Hippocampal formation (tissue), 2 donors: ENCODE results near the gene COL18A1.

Source experiments
- DNase-seq, 2 donors: peaks; one replicate each; lab custom pipeline; 2025; lab: John Stamatoyannopoulos, UW

The COL18A1 gene

DNA sequence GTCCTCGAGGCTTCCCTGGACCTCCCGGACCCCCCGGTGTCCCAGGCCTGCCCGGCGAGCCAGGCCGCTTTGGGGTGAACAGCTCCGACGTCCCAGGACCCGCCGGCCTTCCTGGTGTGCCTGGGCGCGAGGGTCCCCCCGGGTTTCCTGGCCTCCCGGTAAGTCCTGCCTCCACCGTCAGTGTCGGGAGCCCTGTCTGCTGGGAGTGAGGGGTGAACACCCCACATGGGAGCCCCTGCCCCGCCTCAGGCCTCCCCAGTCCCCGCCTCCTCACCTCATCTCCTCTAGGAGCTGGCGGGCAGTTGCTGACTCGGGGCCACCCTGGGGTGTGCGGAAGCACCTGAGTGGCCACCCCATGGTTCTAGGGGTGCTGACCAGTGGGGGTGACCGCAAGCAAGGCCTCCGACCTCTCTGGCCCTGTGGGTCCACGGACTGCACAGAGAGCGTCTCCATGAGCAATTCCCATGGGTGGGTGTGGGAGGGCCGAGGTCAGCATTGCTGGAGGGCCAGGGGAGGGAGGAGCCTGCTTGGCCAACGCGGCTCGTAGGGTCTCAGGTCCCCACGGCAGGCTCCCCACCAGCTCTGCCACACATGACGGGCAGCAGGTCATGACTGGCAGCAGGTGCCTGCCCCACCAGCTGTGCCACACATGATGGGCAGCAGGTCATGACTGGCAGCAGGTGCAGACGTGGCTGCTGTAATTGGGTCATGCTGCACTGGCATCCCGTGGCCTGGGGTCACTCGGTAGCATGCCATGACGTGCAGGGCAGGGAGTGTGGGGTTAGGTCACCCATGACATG, 75.9 kb downstream of the COL18A1 start:
- no peak for DNase-seq

DNA sequence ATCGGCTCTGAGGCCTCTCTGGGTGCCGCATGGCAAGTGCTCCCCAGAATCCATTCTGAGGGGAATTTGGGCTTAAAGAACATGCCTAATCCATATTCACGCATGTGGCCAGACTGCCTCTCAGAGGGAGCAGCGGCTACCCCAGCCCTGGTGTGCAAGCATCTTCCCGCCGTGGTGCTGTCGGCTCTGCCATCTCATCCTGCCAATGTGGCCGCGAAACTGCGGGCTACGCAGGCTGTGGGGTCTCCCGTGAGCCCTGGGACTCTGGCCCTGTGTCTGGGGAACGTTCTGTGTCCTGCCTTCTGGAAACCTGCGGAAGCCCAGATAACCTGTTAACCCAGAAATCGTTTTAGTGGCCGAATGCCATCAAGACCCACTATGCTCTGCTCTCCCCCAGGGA, 76.6 kb downstream of the COL18A1 start:
- no peak for DNase-seq

DNA sequence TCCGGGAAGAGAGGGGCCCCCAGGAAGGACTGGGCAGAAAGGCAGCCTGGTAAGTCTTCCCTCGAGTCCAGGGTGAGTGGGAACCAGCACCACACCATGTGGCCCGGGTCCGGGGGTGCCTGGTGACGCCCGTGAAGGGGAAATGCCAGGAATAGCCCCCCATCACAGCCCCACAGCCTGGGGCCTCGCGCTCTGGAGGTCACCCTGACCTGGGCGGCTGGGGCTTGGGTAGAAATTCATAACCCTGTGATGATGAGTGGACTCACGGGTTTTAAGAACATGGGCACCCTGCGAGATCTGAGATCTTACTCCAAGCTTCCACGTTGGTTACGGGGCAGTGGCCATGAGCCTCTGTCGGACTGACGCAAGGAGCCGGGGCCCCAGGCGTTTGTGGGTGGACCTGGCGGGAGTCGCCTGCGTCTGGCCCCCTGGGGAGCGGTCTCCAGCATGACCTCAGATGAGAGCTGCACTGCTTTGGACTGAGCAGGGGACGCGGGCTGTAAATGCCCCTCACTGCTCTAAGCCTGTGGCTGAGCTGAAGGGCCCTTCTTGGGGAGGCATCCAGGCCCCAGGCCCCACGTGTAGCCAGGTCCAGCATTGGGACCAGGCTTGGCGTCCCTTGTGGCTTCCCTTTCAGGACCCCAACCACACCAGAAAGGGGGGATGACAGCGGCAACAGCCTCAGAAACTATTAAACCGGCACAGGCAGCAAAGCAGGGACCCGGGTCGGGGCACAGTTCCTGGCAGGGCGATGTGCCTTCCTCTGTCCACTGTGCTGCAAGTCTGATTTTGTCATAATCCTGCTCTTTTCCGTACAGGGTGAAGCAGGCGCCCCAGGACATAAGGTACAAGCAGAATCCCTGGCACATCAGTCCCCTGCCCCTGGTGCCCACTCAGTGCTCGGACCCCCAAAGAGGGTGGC, 77.3 kb downstream of the COL18A1 start:
- no peak for DNase-seq

DNA sequence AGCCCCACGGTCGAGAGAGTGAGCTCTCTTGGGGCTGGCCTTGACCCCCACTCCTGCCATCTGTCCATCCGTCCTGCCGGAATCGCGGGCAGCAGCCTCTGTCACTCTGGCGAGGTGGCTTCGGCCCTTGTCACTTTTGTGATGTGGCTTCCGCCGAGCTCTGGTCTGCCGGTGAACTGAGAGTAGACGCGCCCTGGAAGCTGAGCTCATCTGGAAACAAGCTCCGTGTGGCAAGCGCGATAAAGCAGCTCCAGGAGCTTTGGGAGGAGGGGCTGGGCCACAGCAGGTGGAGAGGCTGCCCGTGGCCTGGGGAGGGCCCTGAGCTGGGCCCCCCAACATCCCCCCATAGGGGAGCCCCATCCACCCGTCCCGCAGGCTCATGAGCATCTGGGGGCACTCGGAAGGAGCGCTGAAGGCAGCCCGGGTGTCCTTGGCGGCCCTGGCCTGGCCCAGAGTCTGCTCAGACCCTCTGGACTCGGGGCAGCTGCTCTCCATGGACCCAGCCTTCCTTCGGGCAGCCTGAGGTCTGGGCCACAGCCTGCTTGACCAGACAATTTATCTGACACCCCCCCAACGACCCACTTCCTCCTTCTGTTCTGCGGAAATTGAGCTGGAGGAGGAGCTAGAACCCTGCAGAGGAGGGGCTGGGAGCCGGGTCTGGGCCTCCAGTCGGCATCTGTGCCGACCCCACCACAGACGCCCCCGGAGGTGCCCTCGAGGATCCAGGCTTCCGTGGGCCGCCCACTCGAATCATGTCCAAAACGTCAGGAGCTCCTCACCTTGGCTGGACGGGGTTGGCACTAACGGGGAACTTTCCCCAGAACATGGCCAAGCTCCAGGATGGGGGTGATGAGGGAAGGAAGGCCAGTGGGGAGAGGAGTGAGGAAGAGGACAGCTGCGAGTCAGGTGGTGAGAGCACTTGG, 78.2 kb downstream of the COL18A1 start:
- peak in 1 of 2 donors; percentile 34 for DNase-seq

DNA sequence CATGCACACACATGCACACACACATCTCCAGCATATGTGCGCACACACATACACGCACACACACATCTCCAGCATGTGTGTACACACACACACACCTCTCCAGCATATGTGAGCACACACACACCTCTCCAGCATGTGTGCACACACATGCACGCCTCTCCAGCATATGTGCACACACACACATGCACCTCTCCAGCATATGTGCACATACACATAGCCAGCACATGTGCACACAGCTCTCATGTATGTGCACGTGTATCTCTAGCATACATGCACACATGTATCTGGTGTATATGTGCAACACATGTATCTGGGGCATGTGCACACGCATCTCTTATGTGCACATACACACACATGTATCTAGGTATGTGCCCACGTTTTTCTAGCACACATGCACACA, 79.4 kb downstream of the COL18A1 start:
- DNase-seq: no peak

- no peak for DNase-seq
These were observed 80.9 kb downstream of the COL18A1 start for GRCh38 chr21:45485686-45486442.

GRCh38 chr21:45486443-45487160, 81.6 kb downstream of the COL18A1 start:
- DNase-seq: no peak

GRCh38 chr21:45487161-45487806, 82.3 kb downstream of the COL18A1 start:
- DNase-seq: no peak

DNA sequence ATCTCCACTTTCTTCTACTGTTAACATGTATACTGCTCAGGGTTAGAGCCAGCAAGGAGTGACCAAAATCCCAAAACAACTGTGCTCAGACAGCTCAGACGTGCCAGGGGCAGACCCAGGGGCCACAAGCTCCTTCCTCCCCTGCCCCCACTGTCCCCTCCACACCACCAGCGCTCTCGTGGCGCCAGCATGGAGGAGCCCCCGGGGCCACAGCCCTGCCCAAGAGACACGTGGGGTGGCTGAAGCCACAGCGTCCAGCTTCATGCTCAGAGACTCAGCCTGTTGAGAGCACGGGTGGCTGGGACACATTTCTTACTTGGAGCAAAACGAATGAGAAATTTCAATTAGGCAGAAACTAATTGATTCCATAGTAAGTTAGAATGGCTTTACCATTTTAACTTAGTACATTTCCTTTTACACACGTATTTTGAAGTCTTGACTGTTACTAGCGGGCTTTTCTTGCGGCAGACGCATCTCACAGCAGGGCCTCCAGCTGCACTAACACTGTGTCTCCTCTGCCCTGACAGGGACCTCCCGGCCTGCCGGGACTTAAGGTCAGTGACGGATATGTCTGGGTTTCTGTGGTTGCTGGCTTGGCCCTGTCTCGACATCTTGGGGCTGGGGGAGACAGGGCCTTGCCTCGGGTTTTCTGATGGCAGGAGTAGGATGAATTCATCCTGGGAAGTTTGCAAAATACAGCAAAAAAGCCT, 83.1 kb downstream of the COL18A1 start:
- DNase-seq: no peak

GRCh38 chr21:45488931-45489721, 84.2 kb downstream of the COL18A1 start:
- no peak for DNase-seq

DNA sequence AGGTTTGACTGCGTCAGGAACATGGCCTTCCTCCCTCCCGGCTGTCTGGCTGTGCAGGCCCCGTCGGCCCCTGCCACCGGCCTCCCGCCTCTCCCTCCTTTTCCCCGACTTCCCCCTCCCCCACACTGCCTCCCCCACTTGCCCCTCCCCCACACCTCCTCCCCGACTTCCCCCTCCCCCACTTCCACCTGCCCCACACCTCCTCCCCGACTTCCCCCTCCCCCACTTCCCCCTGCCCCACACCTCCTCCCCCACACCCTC, 84.7 kb downstream of the COL18A1 start:
- DNase-seq: no peak

DNA sequence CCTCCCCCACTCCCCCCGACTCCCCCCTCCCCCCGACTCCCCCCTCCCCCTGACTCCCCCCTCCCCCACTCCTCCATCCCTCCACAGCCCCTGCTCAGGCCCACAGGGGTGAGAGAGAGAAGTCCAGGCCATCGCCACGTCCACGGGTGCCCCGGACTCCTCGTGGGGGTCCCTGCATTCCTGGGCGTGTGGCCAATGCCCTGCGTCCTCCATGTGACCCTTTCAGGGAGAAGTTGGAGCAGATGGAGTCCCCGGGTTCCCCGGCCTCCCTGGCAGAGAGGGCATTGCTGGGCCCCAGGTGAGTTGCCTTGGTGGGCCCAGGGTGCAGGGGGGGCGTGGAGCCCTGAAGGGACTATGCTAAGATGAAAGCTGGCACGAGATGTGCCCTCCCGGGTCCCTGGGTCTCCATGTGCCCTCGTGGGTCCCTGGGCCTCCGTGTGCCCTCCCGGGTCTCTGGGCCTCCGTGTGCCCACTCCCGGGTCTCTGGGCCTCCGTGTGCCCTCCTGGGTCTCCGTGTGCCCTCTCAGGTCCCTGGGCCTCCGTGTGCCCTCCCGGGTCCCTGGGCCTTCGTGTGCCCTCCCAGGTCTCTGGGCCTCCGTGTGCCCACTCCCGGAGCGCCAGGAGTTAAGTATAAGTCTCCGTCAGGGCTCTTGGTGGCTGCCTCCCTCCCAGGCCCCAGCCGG, 85.2 kb downstream of the COL18A1 start:
- DNase-seq: no peak

DNA sequence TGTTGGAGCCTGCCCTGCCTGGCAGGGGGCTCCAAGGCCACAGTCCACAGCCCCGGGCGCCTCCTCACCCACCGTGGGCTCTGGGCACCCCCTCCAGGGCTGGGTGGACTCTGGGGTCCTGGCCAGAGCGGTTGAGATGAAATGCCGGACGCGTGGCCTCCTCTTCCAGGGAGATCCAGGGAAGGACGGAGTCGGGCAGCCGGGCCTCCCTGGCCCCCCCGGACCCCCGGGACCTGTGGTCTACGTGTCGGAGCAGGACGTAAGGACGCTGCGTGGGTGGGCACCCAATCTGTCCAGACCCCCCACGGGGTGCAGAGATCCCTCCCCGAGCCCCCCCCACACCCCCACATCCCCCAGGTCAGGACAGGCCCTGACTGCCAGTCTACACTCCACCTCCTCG, 86.1 kb downstream of the COL18A1 start:
- no peak for DNase-seq

DNA sequence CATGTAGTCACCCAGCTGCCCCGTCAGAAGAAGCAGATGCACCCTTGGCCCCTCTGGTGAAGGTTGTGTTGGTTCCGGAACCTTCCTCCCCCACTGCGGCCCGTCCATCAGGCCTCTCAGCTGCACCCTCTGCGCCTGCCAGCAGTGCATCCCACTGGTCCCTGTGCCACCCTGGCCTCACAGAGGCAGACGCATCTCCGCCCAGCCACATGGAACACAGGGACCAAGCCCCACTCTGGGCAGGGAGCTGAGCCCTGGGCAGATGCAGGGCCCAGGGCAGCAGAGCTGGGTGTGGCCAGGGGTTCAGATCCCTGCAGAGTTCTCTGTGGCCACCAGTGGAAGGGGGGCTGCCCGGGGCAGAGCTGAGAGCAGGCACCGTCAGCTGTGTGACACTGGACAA, 86.7 kb downstream of the COL18A1 start:
- DNase-seq: no peak

DNA sequence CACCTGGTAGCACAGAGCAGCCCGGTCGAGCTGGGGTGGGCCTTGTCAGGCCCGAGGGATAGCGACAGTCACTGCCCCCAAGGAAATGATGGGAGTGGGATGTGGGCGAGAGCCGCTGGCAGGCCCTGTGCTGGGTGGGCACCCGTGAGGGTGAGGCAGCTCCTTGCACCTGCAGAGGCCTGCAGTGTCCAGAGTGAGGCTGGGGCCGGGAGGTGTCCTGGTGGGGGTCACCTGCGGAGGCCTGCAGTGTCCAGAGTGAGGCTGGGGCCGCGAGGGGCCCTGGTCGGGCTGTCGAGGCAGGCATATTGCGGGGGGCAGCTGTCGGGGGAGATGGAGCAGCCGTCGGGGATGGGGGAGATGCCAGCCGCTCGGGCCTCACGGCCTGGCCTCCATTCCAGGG, 87.8 kb downstream of the COL18A1 start:
- no peak for DNase-seq

- no peak for DNase-seq
These were observed 88.5 kb downstream of the COL18A1 start for GRCh38 chr21:45493401-45494001.

DNA sequence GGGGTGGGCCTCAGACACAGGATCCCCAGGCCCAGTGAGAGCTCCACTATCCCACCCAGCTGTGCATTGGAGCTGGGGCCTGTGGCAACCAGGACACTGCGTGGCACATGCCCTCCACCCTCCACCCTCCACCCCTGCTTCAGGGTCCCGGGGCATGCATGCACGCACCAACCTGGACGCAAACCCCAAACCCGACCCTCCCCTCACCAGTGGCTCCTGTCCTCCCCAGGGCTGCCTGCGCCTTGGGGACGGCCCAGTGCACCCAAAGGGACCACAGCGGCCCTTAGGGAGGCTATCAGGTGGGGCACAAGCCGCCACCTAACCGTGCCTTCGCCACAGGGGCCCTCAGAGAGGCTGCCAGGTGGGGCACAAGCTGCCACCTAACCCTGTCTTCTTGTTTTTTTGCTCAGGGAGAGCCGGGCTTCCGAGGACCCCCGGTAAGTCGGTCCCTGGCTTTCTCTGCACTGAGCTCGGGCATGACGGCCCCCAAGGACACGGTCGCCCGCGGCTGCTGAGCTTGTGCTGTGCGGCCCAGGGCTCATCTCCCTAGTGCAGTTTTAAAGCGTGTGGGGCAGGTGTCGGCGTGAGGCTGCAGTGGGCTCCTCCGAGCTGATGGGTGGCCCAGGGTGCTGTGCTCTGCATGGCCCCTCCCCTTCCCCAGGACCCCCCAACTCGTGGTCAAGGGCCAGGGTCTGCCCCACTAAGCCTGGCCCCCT, 89.3 kb downstream of the COL18A1 start:
- no peak for DNase-seq
